Ishikawa (cell line): ENCODE measurements around the gene TMCC1.

Source experiments
- CEBPB ChIP-seq: IDR thresholded peaks from 2 replicates; pipeline ENCODE4 v1.6.1; 2012
- EP300 ChIP-seq: IDR thresholded peaks from 2 replicates; pipeline ENCODE4 v1.6.1; 2012; ENCODE audit warnings: borderline replicate concordance
- FOXM1 ChIP-seq: IDR thresholded peaks from 2 replicates; pipeline ENCODE4 v1.6.1; 2012; ENCODE audit warnings: low read depth, borderline replicate concordance
- TAF1 ChIP-seq: IDR thresholded peaks from 2 replicates; pipeline ENCODE4 v1.6.1; 2012; ENCODE audit warnings: low read depth, mild to moderate bottlenecking
- TEAD4 ChIP-seq: IDR thresholded peaks from 2 replicates; pipeline ENCODE4 v1.6.1; 2012
- TF ChIP-seq, protein P1 (sequence below): IDR thresholded peaks from 2 replicates; pipeline ENCODE4 v1.6.1; 2012; ENCODE audit warnings: low read depth, mild to moderate bottlenecking

DNA sequence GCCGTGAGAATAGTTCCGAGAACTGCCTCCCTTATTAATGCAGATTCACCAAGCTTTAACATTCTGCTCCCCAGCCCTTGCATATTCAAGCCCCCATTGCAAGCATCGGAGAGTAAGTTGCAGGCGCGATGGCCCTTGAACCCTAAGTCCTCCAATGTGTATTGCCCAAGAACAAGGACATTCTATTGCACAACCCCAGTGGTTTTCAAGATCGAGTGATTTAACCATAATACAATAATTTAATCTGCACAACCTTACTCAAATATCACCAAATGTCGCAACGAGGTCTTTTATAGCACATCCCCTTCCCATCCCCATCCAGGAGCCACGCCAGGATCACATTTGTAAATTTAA is 265.4 kb downstream of the TMCC1 start:
- TF ChIP-seq EP300 (no peak), TAF1 (no peak), FOXM1 (no peak), CEBPB (no peak), TEAD4 (no peak)
- TF ChIP-seq, protein P1, sequence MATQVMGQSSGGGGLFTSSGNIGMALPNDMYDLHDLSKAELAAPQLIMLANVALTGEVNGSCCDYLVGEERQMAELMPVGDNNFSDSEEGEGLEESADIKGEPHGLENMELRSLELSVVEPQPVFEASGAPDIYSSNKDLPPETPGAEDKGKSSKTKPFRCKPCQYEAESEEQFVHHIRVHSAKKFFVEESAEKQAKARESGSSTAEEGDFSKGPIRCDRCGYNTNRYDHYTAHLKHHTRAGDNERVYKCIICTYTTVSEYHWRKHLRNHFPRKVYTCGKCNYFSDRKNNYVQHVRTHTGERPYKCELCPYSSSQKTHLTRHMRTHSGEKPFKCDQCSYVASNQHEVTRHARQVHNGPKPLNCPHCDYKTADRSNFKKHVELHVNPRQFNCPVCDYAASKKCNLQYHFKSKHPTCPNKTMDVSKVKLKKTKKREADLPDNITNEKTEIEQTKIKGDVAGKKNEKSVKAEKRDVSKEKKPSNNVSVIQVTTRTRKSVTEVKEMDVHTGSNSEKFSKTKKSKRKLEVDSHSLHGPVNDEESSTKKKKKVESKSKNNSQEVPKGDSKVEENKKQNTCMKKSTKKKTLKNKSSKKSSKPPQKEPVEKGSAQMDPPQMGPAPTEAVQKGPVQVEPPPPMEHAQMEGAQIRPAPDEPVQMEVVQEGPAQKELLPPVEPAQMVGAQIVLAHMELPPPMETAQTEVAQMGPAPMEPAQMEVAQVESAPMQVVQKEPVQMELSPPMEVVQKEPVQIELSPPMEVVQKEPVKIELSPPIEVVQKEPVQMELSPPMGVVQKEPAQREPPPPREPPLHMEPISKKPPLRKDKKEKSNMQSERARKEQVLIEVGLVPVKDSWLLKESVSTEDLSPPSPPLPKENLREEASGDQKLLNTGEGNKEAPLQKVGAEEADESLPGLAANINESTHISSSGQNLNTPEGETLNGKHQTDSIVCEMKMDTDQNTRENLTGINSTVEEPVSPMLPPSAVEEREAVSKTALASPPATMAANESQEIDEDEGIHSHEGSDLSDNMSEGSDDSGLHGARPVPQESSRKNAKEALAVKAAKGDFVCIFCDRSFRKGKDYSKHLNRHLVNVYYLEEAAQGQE, result no peak
